Activated naive CD8-positive, alpha-beta T cell (primary cell): ENCODE results near the gene MAP3K5.
"Not testable (repeated sequence)": the region's sequence is repeated elsewhere in the genome, so short reads cannot be mapped to it uniquely, and the experiment has no call there.

Source experiments
- H3K27ac Mint-ChIP-seq: one replicate; pipeline ENCODE4 v1.8.0; 2021; ENCODE audit warnings: mixed read lengths
- H3K27me3 Mint-ChIP-seq: one replicate; pipeline ENCODE4 v1.8.0; 2021; ENCODE audit warnings: mixed read lengths
- H3K36me3 Mint-ChIP-seq: one replicate; pipeline ENCODE4 v1.8.0; 2021; ENCODE audit warnings: mixed read lengths
- H3K4me1 Mint-ChIP-seq: one replicate; pipeline ENCODE4 v1.8.0; 2021; ENCODE audit warnings: low read depth, mixed read lengths
- H3K4me3 Mint-ChIP-seq: one replicate; pipeline ENCODE4 v1.8.0; 2021; ENCODE audit warnings: mild to moderate bottlenecking, mixed read lengths
- H3K9me3 Mint-ChIP-seq: one replicate; pipeline ENCODE4 v1.8.0; 2021; ENCODE audit warnings: low read depth, mixed read lengths

Gene MAP3K5

DNA sequence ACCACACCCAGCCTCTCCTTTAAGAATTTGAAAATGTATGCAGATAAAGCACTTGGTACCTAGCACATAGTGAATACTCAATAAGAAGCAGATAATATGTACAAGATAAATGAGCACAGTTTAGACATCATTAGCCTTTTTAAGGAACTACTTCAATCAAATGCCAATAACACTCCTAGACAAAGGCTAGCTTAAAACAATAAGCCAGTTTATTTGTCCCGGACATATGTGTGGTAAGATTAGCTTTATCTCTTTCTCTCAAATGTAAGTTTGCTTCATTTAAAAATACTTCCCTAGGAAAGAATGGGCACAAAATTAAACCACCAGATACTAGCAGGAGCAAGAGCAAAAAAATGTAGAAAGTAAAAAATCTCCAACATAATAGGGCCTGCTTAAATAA lies 73.8 kb downstream of the MAP3K5 start:
- Mint-ChIP-seq H3K4me1 (peaks cover 4% of the 10 kb centered on the region), H3K27ac (no peak overlapping the region), H3K27me3 (no peaks in the 10 kb centered on the region), H3K36me3 (peaks cover 6% of the 10 kb centered on the region), H3K9me3 (peaks cover 4% of the 10 kb centered on the region), H3K4me3 (no peak overlapping the region)

DNA sequence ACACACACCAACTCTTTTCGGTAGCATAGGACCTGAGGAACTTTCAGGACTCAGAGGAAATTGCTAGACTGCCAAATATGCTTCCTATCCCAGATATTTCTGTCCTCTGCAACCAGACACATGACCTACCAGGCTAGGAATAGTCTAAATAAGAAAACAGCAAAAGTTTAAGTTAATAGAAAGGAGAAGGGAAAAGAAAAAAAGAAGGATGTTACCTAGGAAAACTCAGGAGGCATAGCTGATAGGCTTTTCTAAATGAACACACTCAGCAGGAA lies 74.6 kb downstream of the MAP3K5 start:
- Mint-ChIP-seq H3K9me3 (peaks cover 4% of the 10 kb centered on the region), H3K27me3 (no peaks in the 10 kb centered on the region), H3K4me1 (peaks cover 5% of the 10 kb centered on the region), H3K36me3 (peaks cover 8% of the 10 kb centered on the region), H3K4me3 (no peak overlapping the region), H3K27ac (no peak overlapping the region)

DNA sequence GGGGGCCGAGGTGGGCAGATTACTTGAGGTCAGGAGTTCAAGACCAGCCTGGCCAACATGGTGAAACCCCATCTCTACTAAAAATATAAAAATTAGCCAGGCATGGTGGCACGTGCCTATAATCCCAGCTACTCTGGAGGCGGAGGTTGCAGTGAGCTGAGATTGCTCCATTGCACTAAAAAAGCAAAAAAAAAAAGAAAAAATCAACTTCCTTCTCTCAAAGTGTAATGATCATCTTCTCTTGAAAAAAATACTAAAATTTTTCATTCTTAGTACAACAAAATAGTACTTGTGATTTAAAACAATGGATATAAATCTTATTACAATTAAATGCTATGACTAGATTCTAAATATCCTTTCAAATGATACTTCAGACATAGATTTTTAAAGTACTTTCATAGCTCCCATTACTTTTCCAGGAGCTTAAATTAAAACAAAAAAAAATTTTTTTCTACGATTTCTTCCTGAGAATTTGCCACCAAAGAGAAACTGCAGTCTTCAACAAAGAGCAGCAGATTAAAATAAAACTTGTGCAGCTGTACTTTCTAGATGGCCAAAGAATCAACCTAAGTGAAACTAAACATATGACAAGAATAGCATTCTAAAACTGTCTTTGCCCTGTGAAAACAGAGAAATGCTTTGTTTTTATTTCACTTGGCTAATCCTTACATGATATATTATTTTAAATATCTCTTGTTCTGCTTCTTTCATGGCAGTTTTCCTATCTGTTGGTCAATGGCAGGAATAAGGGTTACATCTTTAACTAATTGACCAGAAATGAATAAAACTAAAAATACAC lies 75.2 kb downstream of the MAP3K5 start:
- no peaks in the 10 kb centered on the region for H3K27me3 Mint-ChIP-seq
- no peak overlapping the region for H3K27ac Mint-ChIP-seq
- peaks cover 8% of the 10 kb centered on the region for H3K36me3 Mint-ChIP-seq
- peaks cover 4% of the 10 kb centered on the region for H3K9me3 Mint-ChIP-seq
- no peak overlapping the region for H3K4me3 Mint-ChIP-seq
- H3K4me1 Mint-ChIP-seq = peaks cover 5% of the 10 kb centered on the region

DNA sequence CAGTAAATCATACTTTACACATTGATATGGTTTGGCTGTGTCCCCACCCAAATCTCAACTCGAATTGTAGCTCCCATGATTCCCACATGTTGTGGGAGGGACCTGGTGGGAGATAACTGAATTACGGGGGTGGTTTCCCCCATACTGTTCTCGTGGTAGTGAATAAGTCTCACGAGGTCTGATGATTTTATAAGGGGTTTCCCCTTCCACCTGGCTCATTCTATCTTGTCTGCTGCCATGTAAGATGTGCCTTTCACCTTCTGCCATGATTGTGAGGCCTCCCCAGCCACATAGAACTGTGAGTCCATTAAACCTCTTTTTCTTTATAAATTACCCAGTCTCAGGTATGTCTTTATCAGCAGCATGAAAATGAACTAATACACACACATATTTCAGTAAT lies 79.6 kb downstream of the MAP3K5 start:
- H3K27ac Mint-ChIP-seq, H3K4me3 Mint-ChIP-seq, H3K9me3 Mint-ChIP-seq, H3K27me3 Mint-ChIP-seq, H3K4me1 Mint-ChIP-seq, H3K36me3 Mint-ChIP-seq: not testable (repeated sequence)

DNA sequence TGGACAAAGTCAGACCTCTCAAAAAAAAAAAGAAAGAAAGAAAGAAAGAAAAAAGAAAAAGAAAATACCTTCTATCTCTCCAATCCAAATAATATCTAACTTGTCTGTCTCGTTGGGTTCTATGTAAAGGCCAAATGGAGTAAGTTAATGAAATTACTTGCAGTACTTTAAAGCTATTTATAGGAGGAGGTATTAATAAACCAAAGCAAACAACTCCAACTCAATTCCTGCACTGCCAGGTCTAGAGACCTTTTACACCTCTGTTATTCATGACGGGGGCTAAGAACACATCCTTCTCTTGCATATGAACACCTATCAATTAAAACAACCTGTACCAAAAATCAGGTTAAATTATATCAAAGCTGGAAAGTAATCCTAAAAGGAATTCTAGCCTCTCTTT lies 80.6 kb downstream of the MAP3K5 start:
- Mint-ChIP-seq H3K27me3 (no peaks in the 10 kb centered on the region), H3K27ac (no peak overlapping the region), H3K36me3 (peaks cover 10% of the 10 kb centered on the region), H3K9me3 (no peaks in the 10 kb centered on the region), H3K4me1 (peaks cover 2% of the 10 kb centered on the region), H3K4me3 (no peak overlapping the region)

DNA sequence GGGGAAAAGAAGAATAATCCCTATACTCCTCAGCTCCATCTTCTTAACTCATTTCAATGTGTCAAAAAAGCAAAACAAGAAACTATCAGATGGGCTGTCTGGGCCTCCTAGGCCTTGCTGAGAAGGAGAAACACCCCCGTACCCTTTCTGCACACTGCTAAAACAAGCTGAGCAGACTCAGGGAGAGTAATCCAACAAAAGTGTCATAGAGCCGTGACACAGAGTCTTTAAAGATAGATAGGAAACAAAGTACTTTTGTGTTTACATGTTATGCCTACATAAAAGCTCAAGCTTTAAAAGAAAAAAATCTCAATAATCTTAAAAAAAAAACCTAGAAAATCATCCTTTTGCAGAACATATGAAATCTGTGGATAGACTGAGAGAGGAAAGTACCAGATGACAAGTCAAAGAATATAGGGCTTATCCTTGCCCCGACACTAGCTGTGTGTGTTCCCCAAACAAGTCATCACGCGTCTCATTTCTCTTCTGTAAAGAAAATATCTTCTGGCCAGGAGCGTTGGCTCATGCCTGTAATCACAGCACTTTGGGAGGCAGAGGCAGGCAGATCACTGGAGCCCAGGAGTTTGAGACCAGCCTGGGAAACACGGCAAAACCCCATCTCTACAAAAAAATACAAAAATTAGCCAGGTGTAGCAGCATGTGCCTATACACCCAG lies 81.3 kb downstream of the MAP3K5 start:
- no peak overlapping the region for H3K4me3 Mint-ChIP-seq

DNA sequence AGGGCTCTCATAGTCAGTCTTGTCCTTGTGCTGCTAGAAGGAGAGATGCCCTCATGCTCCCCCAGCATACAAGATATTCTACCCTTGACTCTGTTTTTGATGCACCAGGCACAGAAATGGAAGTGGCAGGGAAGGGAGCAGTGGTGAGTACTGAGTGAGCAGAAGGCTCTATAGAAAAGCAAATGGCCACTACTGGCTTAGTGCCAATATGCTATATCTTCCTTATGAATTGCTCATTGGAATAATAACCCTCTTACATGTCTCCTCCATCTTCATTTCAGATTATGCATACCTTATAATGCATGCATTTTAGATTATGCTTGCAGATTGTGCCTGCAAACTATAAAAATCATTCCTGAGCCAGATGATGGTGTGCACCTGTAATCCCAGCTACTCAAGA lies 82.8 kb downstream of the MAP3K5 start:
- H3K4me3 Mint-ChIP-seq = no peak overlapping the region
- H3K27ac Mint-ChIP-seq = no peak overlapping the region
- peaks cover 14% of the 10 kb centered on the region for H3K36me3 Mint-ChIP-seq
- no peaks in the 10 kb centered on the region for H3K27me3 Mint-ChIP-seq
- peaks cover 2% of the 10 kb centered on the region for H3K4me1 Mint-ChIP-seq
- no peaks in the 10 kb centered on the region for H3K9me3 Mint-ChIP-seq

More for the DNA sequence above, 81.3 kb downstream of the MAP3K5 start:
- no peaks in the 10 kb centered on the region for H3K27me3 Mint-ChIP-seq
- H3K9me3 Mint-ChIP-seq = no peaks in the 10 kb centered on the region
- H3K4me1 Mint-ChIP-seq = peaks cover 2% of the 10 kb centered on the region
- no peak overlapping the region for H3K27ac Mint-ChIP-seq
- peaks cover 14% of the 10 kb centered on the region for H3K36me3 Mint-ChIP-seq

DNA sequence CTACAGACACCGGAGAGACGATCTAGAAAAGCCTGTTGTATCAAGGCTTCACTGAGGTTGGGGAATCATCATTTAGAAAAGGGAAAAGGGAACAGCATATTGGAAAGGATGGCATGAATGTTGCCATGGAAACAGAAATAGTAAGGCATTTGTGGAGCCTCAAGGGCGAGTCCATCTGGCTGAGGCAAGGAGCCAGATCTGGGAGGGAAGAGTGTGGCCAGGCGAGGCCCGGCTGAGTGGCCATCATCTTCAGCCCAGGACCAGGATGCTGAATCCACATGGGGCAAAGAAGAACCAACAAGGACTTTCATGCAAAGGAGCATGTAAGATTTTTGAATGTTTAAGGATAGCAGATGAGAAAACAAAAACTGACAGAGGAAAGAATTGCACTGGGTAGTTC lies 85.8 kb downstream of the MAP3K5 start:
- Mint-ChIP-seq H3K27ac (no peak overlapping the region), H3K9me3 (no peaks in the 10 kb centered on the region), H3K4me3 (no peak overlapping the region), H3K4me1 (peaks cover under 1% of the 10 kb centered on the region), H3K36me3 (peaks cover 14% of the 10 kb centered on the region), H3K27me3 (no peaks in the 10 kb centered on the region)

DNA sequence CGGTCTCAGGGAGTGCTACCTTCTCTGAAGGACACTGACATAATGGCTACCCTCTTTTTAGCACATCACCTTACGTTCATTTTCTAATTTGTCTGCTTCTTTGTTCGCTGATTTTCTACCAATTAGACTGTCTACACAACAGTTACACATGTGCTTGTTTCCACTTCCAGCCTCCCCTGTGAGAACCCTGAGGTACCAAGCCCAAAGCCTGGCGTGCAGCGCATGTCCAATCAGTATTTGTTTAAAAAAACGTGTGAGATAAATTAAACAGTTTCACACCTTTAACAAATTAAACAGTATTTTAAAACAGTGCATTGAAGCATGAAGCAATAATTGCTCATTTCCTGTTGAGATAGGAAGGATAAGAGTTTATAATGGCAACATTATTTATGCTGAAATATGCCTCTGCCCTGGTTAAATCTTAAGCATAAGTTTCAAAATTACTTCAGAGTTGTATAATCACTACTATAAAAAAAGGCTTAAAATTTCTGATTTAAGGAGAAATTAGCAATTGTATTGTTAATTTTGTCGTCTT lies 88.9 kb downstream of the MAP3K5 start:
- H3K27ac Mint-ChIP-seq = no peak overlapping the region
- peaks cover 15% of the 10 kb centered on the region for H3K36me3 Mint-ChIP-seq
- H3K9me3 Mint-ChIP-seq = no peaks in the 10 kb centered on the region
- no peaks in the 10 kb centered on the region for H3K27me3 Mint-ChIP-seq
- peaks cover 11% of the 10 kb centered on the region for H3K4me1 Mint-ChIP-seq
- H3K4me3 Mint-ChIP-seq = no peak overlapping the region

DNA sequence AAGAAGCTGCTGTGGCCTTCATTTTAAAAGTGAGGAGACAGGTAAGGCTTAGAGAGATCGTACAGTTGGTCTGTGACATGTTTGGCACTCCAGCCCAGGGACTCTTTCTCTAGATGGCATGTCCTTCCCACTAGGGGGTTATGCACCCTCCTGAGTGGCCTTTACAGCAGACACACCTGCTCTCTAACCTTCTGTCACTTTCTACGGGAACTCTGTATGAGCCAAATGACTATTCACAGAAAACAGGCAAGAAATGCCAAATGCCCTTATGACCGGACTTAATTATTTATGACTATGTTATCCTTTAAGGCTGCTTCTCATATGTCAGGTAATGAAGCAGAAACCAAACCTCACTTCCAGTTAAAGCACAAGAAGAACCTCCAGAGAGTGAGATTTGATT lies 91.2 kb downstream of the MAP3K5 start:
- Mint-ChIP-seq H3K4me1 (peaks cover 11% of the 10 kb centered on the region), H3K4me3 (no peak overlapping the region), H3K27me3 (no peaks in the 10 kb centered on the region), H3K27ac (no peak overlapping the region), H3K9me3 (no peaks in the 10 kb centered on the region), H3K36me3 (peaks cover 14% of the 10 kb centered on the region)

DNA sequence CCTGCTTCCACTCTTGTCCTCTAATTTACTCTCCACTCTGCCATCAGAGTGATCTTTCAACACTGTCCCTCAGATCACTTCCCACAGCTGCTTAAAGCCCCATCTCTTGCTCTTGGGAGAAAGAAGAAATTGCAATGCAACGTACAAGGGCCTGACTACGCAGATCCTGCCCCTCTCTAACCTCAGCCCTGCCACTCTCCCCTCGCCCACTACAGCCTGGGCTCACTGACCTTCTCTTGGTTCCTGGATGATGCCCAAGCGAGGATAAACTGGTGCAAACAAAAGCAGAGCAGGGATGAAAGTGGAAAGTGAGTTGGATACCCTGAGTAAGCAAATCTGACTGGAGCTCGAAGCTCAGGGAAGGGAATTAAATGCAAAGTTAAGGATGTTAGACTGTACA lies 92.9 kb downstream of the MAP3K5 start:
- H3K27ac Mint-ChIP-seq = no peak overlapping the region

DNA sequence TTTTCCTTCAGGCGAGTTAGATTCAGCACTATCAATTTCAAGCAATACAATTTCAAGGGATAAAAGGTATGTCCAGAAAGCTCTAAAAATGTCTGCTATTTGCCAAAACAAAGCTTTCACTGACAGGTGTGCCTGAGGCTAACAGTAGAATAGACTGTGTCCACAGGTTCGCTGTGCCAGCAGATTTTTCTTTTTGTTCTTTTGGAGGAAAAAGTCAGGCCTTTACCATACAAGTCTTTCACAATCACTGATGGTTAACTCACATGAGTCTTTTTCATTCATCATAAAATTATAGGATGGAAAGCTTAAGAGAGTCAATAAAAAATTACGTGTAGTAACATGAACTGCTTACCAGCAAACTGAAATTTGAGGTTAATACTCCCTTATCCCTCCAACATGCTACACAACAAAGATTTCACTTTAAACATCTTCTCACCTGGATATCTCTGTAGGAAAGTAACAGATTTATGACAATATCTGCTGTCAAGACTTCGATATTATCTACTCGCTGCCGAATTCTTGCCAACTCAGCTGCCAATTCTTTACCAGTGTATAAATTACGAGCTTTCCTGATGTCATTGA lies 95.4 kb downstream of the MAP3K5 start:
- Mint-ChIP-seq H3K9me3 (no peaks in the 10 kb centered on the region), H3K4me3 (no peak overlapping the region), H3K27me3 (no peaks in the 10 kb centered on the region), H3K4me1 (peaks cover 11% of the 10 kb centered on the region), H3K36me3 (peaks cover 16% of the 10 kb centered on the region), H3K27ac (no peak overlapping the region)

More for the DNA sequence above, 92.9 kb downstream of the MAP3K5 start:
- Mint-ChIP-seq H3K4me3 (no peak overlapping the region), H3K4me1 (peaks cover 11% of the 10 kb centered on the region), H3K27me3 (no peaks in the 10 kb centered on the region), H3K36me3 (peaks cover 17% of the 10 kb centered on the region), H3K9me3 (no peaks in the 10 kb centered on the region)

DNA sequence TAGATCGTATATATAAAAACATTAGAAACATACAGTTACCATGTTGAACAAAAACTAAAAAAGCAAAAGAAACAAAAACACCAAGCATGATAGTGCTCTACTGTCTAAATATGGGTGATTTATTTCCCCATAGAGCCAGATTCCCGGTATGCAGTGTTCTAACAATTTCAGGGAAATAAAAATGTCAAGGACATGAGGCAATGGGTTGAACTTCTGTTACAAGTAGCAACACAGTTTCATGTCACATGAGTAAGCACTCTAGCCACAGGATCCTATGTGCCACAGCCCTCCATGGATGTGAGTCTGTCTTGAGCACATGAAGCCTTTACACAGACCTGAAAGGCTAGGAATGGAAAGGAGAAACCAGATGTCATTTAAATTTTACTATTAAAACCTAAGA lies 96.0 kb downstream of the MAP3K5 start:
- no peak overlapping the region for H3K4me3 Mint-ChIP-seq
- no peaks in the 10 kb centered on the region for H3K27me3 Mint-ChIP-seq
- no peak overlapping the region for H3K27ac Mint-ChIP-seq
- no peaks in the 10 kb centered on the region for H3K9me3 Mint-ChIP-seq
- peaks cover 16% of the 10 kb centered on the region for H3K36me3 Mint-ChIP-seq
- H3K4me1 Mint-ChIP-seq = peaks cover 9% of the 10 kb centered on the region

DNA sequence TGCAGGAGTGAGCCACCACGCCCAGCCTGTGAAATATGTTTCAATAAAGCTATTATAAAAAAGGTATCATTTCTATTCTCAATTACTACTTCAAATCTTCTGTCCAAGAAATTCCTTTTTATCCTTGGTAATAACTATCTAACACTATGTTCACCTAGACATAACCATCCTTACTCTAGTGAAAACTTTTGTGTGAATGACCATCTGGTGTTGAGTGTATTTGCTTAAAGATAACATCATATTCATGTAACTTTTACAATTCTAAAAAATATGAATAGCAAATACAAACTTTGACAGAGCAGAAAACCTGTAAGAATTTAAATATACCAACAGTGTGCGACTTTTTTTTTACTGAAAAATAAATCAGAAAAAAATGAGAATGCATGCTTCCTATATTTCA lies 96.9 kb downstream of the MAP3K5 start:
- no peaks in the 10 kb centered on the region for H3K9me3 Mint-ChIP-seq
- H3K4me3 Mint-ChIP-seq = no peak overlapping the region
- peaks cover 21% of the 10 kb centered on the region for H3K36me3 Mint-ChIP-seq
- no peak overlapping the region for H3K27ac Mint-ChIP-seq
- H3K27me3 Mint-ChIP-seq = no peaks in the 10 kb centered on the region
- H3K4me1 Mint-ChIP-seq = peaks cover 7% of the 10 kb centered on the region

DNA sequence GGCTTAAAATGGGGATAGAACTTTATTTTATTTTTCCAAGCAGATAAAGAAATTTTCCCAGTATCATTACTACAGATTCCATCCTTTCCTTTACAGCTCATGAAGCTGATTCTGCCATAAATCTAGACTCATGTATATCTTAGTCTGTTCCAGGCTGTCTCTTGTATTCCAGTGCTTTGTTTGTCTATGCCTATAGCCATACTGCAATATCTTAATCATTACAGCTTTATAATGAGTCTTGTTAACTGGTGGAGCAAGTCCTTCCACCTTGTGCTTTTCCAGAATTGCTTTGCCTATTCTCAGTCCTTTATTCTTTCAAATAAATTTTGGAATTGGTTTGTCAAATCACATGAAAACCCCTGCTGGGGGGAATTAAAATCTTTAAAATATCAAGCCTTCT lies 99.2 kb downstream of the MAP3K5 start:
- Mint-ChIP-seq H3K27ac (no peak overlapping the region), H3K4me3 (no peak overlapping the region), H3K36me3 (peaks cover 20% of the 10 kb centered on the region), H3K9me3 (no peaks in the 10 kb centered on the region), H3K4me1 (no peaks in the 10 kb centered on the region), H3K27me3 (no peaks in the 10 kb centered on the region)
